ENCODE results near the gene CEP83. TPM values are rescaled to one million over a fixed set of nuclear protein-coding genes. Genes with fewer than 3 reads are reported as not detected.
"Not testable (repeated sequence)": the region's sequence is repeated elsewhere in the genome, so short reads cannot be mapped to it uniquely, and the experiment has no call there.

The CEP83 gene
- total and polyA plus RNA-seq, 4 donors = 3.9 to 17.1 (median 11.0) TPM

DNA sequence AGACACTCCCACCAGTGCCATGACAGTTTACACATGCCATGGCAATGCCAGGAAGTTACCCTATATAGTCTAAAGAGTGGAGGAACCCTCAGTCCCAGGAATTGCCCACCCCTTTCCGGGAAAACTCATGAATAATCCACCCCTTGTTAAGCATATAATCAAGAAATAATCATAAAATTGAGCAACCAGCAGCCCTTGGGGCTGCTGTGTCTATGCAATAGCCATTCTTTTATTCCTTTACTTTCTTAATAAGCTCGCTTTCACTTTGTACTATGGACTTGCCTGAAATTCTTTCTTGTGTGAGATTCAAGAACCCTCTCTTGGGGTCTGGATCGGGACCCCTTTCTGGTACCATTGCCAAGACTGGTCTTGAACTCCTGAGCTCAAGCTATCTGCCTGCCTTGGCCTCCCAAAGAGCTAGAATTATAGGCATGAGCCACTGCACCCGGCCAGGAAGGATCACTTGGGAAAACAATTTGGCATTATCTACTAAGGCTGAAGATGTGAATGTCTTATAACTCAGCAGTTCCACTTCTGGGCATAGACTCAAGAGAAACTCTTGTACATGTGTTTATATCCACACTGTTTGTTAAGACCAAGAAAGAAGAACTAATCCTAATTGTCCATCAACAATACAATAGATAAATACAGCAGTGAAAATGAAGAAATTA is 35.9 kb upstream of the CEP83 start:
- DNase-seq = no peak
- intact Hi-C loops (cut with DNase I) = no loop called here
- Histone ChIP-seq H3K4me3 (ENCODE audit: low read length in 2 of 2) (no peak overlapping the region), H3K27me3 (ENCODE audit: control insufficient read depth in 1 of 2, insufficient read depth in 2 of 2, low read length in 1 of 2) (no peaks in the 10 kb centered on the region), H3K4me1 (ENCODE audit: control insufficient read depth in 1 of 2, insufficient read depth in 2 of 2, low read length in 2 of 2) (no peaks in the 10 kb centered on the region), H3K36me3 (ENCODE audit: control insufficient read depth in 1 of 2, insufficient read depth in 2 of 2, low read length in 1 of 2) (no peaks in the 10 kb centered on the region), H3K27ac (ENCODE audit: low read depth in 1 of 2, low read length in 2 of 2) (no peak overlapping the region), H3K9me3 (ENCODE audit: control insufficient read depth, low read length) (no peaks in the 10 kb centered on the region)
- 76 to 78% methylated on average over 4 of the region's 4 CpGs for WGBS, 2 donors
- ATAC-seq (ENCODE audit: low FRiP score) = peak; percentile 50

DNA sequence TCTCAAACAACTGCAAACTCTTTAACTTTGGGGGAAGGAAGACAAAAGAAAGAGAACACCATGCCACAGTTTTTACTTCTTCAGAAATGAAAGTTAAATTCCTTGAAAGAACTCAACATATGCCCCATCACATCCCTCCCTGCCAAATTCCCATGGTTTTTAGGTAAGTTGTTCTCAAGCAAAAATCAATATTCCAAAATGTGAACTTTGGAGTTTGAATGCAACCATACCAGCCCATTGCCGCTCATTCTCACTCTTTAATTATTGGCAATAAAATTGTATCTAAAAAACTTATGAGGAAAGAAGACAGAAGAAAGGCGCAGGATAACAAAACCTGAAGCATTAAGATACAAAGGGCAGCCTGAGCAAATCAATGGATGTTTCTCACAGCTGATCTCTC is 31.8 kb upstream of the CEP83 start:
- intact Hi-C loops (cut with DNase I) = no loop called here
- H3K36me3 ChIP-seq (ENCODE audit: control insufficient read depth in 1 of 2, insufficient read depth in 2 of 2, low read length in 1 of 2) = no peaks in the 10 kb centered on the region
- 92 to 98% methylated on average over 2 of the region's 2 CpGs for WGBS, 2 donors
- ATAC-seq (ENCODE audit: low FRiP score) = no peak
- no peak for DNase-seq
- no peaks in the 10 kb centered on the region for H3K27me3 ChIP-seq (ENCODE audit: control insufficient read depth in 1 of 2, insufficient read depth in 2 of 2, low read length in 1 of 2)
- no peak overlapping the region for H3K4me3 ChIP-seq (ENCODE audit: low read length in 2 of 2)
- no peak overlapping the region for H3K27ac ChIP-seq (ENCODE audit: low read depth in 1 of 2, low read length in 2 of 2)
- H3K4me1 ChIP-seq (ENCODE audit: control insufficient read depth in 1 of 2, insufficient read depth in 2 of 2, low read length in 2 of 2) = no peaks in the 10 kb centered on the region
- no peaks in the 10 kb centered on the region for H3K9me3 ChIP-seq (ENCODE audit: control insufficient read depth, low read length)

DNA sequence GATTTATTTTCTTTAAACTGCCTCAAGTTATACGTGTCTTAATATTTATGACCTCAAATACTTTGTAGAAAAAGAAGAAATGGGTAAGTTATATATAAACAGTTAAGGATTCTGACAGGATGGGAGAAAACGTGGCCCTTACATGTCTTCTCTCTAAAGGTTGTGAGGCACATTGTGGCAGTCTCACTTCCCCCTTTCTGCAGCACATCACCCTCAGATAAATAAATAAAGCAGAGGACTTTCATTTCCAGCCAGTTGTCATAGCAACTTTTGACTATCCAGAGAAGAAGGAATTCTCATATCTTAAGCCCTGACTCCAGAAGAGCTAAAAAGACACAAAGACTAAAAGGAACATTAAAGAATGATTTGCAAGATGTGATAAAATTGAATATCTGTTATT is 28.8 kb upstream of the CEP83 start:
- ATAC-seq (ENCODE audit: low FRiP score) (no peak), DNase-seq (no peak)
- WGBS, 2 donors = 8 to 21% methylated on average over 2 of the region's 2 CpGs
- Histone ChIP-seq H3K27ac (ENCODE audit: low read depth in 1 of 2, low read length in 2 of 2) (no peak overlapping the region), H3K4me3 (ENCODE audit: low read length in 2 of 2) (no peak overlapping the region), H3K4me1 (ENCODE audit: control insufficient read depth in 1 of 2, insufficient read depth in 2 of 2, low read length in 2 of 2) (no peaks in the 10 kb centered on the region), H3K9me3 (ENCODE audit: control insufficient read depth, low read length) (no peaks in the 10 kb centered on the region), H3K36me3 (ENCODE audit: control insufficient read depth in 1 of 2, insufficient read depth in 2 of 2, low read length in 1 of 2) (no peaks in the 10 kb centered on the region), H3K27me3 (ENCODE audit: control insufficient read depth in 1 of 2, insufficient read depth in 2 of 2, low read length in 1 of 2) (no peaks in the 10 kb centered on the region)
- intact Hi-C loops (cut with DNase I) = no loop called here

DNA sequence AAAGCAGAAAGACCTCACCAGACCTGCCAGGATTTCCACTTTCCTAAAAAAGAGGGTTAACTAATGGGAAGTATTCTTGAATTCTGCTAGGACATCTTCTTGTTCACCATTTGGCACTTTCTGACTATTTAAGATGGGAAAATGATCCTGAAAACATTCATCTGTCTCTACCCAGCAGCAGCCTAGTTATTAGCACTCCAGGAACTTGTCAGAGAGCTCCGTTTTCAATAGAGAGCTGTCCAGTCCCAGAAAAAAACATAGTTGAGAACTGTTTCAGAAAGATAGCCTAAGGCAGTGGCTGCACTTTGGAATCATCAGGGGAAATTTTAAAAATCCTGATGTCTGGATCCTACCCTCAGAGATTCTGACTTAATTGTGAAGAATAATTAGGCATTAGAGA is 22.1 kb upstream of the CEP83 start:
- no peaks in the 10 kb centered on the region for H3K4me1 ChIP-seq (ENCODE audit: control insufficient read depth in 1 of 2, insufficient read depth in 2 of 2, low read length in 2 of 2)
- H3K9me3 ChIP-seq (ENCODE audit: control insufficient read depth, low read length) = no peaks in the 10 kb centered on the region
- no peaks in the 10 kb centered on the region for H3K27me3 ChIP-seq (ENCODE audit: control insufficient read depth in 1 of 2, insufficient read depth in 2 of 2, low read length in 1 of 2)
- no peak overlapping the region for H3K27ac ChIP-seq (ENCODE audit: low read depth in 1 of 2, low read length in 2 of 2)
- no peak overlapping the region for H3K4me3 ChIP-seq (ENCODE audit: low read length in 2 of 2)
- no peaks in the 10 kb centered on the region for H3K36me3 ChIP-seq (ENCODE audit: control insufficient read depth in 1 of 2, insufficient read depth in 2 of 2, low read length in 1 of 2)
- ATAC-seq (ENCODE audit: low FRiP score) = no peak
- DNase-seq = no peak
- intact Hi-C loops (cut with DNase I) = no loop called here
- WGBS, 2 donors = 4 to 9% methylated on average over 1 of the region's 1 CpG

DNA sequence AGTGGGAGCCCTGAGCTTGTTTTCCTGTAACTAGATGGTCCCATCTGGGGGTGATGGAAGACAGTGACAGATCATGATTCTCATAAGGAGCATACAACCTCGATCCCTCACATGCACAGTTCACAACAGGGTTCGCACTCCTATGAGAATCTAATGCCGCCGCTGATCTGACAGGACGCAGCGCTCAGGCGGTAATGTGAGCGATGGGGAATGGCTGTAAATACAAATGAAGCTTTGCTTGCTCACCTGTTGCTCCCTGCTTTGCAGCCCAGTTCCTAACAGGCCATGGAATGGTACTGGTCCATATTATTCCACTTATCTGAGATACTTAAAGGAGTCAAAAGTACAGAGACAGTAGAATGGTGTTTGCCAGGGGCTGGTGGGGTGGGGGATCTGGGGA is 9.9 kb upstream of the CEP83 start:
- no peaks in the 10 kb centered on the region for H3K36me3 ChIP-seq (ENCODE audit: control insufficient read depth in 1 of 2, insufficient read depth in 2 of 2, low read length in 1 of 2)
- WGBS, 2 donors = 90 to 94% methylated on average over 8 of the region's 8 CpGs
- no peaks in the 10 kb centered on the region for H3K27me3 ChIP-seq (ENCODE audit: control insufficient read depth in 1 of 2, insufficient read depth in 2 of 2, low read length in 1 of 2)
- intact Hi-C loops (cut with DNase I) = no loop called here
- H3K4me1 ChIP-seq (ENCODE audit: control insufficient read depth in 1 of 2, insufficient read depth in 2 of 2, low read length in 2 of 2) = no peaks in the 10 kb centered on the region
- H3K9me3 ChIP-seq (ENCODE audit: control insufficient read depth, low read length) = no peaks in the 10 kb centered on the region
- ATAC-seq (ENCODE audit: low FRiP score) = no peak
- no peak overlapping the region for H3K4me3 ChIP-seq (ENCODE audit: low read length in 2 of 2)
- H3K27ac ChIP-seq (ENCODE audit: low read depth in 1 of 2, low read length in 2 of 2) = no peak overlapping the region
- DNase-seq = no peak

DNA sequence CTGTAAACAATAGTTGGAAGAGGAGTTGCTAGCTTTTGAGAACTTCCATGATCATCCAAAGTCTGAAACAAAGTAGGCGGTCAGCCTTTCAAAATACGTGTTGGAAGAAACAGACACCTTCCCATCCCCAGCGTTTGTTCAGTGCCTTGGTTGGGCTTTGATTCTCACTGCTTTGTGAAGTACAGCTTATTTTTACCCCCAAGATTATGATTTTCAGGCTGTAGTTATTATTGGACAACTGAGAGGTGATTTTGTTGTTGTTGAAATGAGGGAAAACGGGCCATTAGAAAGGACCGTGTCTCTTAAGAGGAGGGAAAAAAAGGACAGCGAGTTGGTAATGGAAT is 921 bp upstream of the CEP83 start:
- H3K4me1 ChIP-seq (ENCODE audit: control insufficient read depth in 1 of 2, insufficient read depth in 2 of 2, low read length in 2 of 2) = no peaks in the 10 kb centered on the region
- DNase-seq = no peak
- H3K36me3 ChIP-seq (ENCODE audit: control insufficient read depth in 1 of 2, insufficient read depth in 2 of 2, low read length in 1 of 2) = no peaks in the 10 kb centered on the region
- ATAC-seq (ENCODE audit: low FRiP score) = no peak
- WGBS, 2 donors = 9% methylated on average over 6 of the region's 6 CpGs
- intact Hi-C loops (cut with DNase I) = no loop called here
- no peak overlapping the region for H3K27ac ChIP-seq (ENCODE audit: low read depth in 1 of 2, low read length in 2 of 2)
- peak overlapping the region; percentile 0 to 72 for H3K4me3 ChIP-seq (ENCODE audit: low read length in 2 of 2)
- no peaks in the 10 kb centered on the region for H3K27me3 ChIP-seq (ENCODE audit: control insufficient read depth in 1 of 2, insufficient read depth in 2 of 2, low read length in 1 of 2)
- H3K9me3 ChIP-seq (ENCODE audit: control insufficient read depth, low read length) = no peaks in the 10 kb centered on the region

DNA sequence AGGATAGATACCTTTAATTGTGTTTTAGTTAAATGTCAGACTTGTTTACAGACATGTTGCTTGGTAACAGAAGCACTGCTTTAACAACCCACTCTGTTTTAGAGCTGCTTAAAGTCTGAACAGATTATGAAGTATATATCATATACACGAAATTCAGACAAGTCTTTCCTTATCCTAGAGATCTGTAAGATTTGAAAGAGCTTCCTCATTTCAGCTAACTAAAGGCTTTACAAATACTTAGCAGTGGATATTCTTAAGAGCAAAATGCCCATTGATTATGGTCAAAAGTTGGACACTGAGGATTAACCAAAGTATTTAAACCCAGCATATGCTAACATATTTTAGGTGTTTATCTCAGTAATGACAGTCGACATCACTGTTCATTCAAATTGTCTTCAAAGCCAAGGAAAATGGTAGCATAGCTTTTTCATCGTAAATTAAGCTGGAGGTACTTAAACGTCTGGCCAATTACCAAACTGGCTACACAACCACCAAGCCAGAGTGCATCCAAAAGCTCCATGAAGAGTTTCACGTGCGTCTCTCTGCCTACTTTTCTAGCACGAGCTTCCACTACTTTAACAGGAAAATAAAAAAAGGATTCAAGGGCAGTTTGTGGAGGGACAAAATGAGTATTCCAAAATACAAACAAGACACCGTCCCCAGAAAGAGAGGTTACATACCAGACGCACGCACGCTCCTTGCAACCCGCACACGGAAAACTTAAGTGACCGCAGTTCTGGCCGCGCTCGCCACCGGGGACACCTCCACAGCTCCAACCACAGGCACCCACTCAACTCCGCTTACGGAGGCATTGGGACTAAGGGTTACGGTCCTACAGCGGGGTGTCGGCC is 565 bp downstream of the CEP83 start:
- peak; percentile 86 for ATAC-seq (ENCODE audit: low FRiP score)
- Histone ChIP-seq H3K4me3 (ENCODE audit: low read length in 2 of 2) (peak overlapping the region; percentile 72 to 95), H3K36me3 (ENCODE audit: control insufficient read depth in 1 of 2, insufficient read depth in 2 of 2, low read length in 1 of 2) (no peaks in the 10 kb centered on the region), H3K9me3 (ENCODE audit: control insufficient read depth, low read length) (no peaks in the 10 kb centered on the region), H3K27ac (ENCODE audit: low read depth in 1 of 2, low read length in 2 of 2) (peak overlapping the region in 1 of 2 donors; percentile 71), H3K27me3 (ENCODE audit: control insufficient read depth in 1 of 2, insufficient read depth in 2 of 2, low read length in 1 of 2) (no peaks in the 10 kb centered on the region), H3K4me1 (ENCODE audit: control insufficient read depth in 1 of 2, insufficient read depth in 2 of 2, low read length in 2 of 2) (no peaks in the 10 kb centered on the region)
- no peak for DNase-seq
- 1% methylated on average over 23 of the region's 23 CpGs for WGBS, 2 donors
- intact Hi-C loops (cut with DNase I) = loop anchor here in 1 of 2 donors (10.0 kb wide), 1 partner anchor 194 kb away; no protein-coding TSS in a partner anchor

DNA sequence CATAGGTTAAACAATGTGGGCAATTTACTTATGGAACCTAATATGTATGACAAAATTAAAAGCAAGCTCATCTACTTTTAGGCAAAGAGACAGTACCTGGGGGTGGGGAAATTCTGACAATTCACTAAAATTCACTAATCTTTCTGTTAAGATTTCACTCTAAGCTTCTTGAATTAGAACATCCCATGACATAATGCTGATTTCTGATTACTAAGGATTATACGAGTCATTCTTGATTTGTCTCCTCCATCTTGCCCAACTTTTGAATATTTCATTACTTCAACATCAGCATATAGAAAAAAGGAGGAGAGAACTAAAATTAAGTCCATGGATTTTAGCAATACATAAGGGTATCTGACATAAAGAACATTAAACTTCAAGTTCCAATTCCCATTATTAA is 2.4 kb downstream of the CEP83 start:
- ATAC-seq (ENCODE audit: low FRiP score) (no peak), DNase-seq (no peak)
- intact Hi-C loops (cut with DNase I) = loop anchor here in 1 of 2 donors (10.0 kb wide), 1 partner anchor 193 kb away; no protein-coding TSS in a partner anchor
- no peaks in the 10 kb centered on the region for H3K4me1 ChIP-seq (ENCODE audit: control insufficient read depth in 1 of 2, insufficient read depth in 2 of 2, low read length in 2 of 2)
- no peaks in the 10 kb centered on the region for H3K9me3 ChIP-seq (ENCODE audit: control insufficient read depth, low read length)
- H3K4me3 ChIP-seq (ENCODE audit: low read length in 2 of 2) = no peak overlapping the region
- no peaks in the 10 kb centered on the region for H3K27me3 ChIP-seq (ENCODE audit: control insufficient read depth in 1 of 2, insufficient read depth in 2 of 2, low read length in 1 of 2)
- 83 to 94% methylated on average over 1 of the region's 1 CpG for WGBS, 2 donors
- H3K36me3 ChIP-seq (ENCODE audit: control insufficient read depth in 1 of 2, insufficient read depth in 2 of 2, low read length in 1 of 2) = no peaks in the 10 kb centered on the region
- no peak overlapping the region for H3K27ac ChIP-seq (ENCODE audit: low read depth in 1 of 2, low read length in 2 of 2)

DNA sequence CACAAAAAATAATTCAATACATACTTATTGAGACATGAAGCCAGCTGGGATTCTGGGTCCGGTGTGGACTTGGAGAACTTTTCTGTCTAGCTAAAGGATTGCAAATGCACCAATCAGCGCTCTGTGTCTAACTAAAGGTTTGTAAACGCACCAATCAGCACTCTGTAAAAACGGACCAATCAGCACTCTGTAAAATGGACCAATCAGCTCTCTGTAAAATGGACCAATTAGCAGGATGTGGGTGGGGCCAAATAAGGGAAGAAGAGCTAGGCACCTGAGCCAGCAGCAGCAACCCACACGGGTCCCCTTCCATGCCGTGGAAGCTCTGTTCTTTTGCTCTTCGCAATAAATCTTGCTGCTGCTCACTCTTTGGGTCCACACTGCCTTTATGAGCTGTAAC is 5.3 kb downstream of the CEP83 start:
- not testable (repeated sequence) for H3K4me3 ChIP-seq (ENCODE audit: low read length in 2 of 2); DNase-seq; H3K9me3 ChIP-seq (ENCODE audit: control insufficient read depth, low read length); H3K27ac ChIP-seq (ENCODE audit: low read depth in 1 of 2, low read length in 2 of 2); H3K4me1 ChIP-seq (ENCODE audit: control insufficient read depth in 1 of 2, insufficient read depth in 2 of 2, low read length in 2 of 2); H3K27me3 ChIP-seq (ENCODE audit: control insufficient read depth in 1 of 2, insufficient read depth in 2 of 2, low read length in 1 of 2); H3K36me3 ChIP-seq (ENCODE audit: control insufficient read depth in 1 of 2, insufficient read depth in 2 of 2, low read length in 1 of 2); ATAC-seq (ENCODE audit: low FRiP score)
- intact Hi-C loops (cut with DNase I) = loop anchor here in 1 of 2 donors (10.0 kb wide), 1 partner anchor 190 kb away; no protein-coding TSS in a partner anchor
- WGBS, 2 donors = 95 to 98% methylated on average over 7 of the region's 7 CpGs
